Thoracic aorta (tissue), 2 donors: ENCODE data around the gene ARRDC2. TPM values are rescaled to one million over a fixed set of nuclear protein-coding genes. Genes with fewer than 3 reads are reported as not detected.

Experiments used
- ATAC-seq: fragments of 150-250 bp; one replicate; pipeline ENCODE4 v1.8.0; 2017; ENCODE audit warnings: low read depth; ENCODE audit not compliant: insufficient number of reproducible peaks, low FRiP score
- DNase-seq: peaks from one replicate; pipeline ENCODE4 v3.0.0-alpha.2; 2020; ENCODE audit warnings: low spot score
- H3K27ac ChIP-seq, 2 donors: fragments of 200-600 bp; sonication (generic); 1 replicate in 1 of 2; 2 replicates in 1 of 2; pipeline ENCODE4 v1.5.1; 2016; ENCODE audit warnings: mild to moderate bottlenecking in 2 of 2, moderate library complexity in 2 of 2
- H3K27me3 ChIP-seq: fragments of 200-600 bp; sonication (generic); replicated peaks from 2 replicates; pipeline ENCODE4 v1.6.0; 2016; ENCODE audit warnings: mild to moderate bottlenecking; ENCODE audit not compliant: insufficient read depth
- H3K36me3 ChIP-seq: fragments of 200-600 bp; sonication (generic); one replicate; pipeline ENCODE4 v1.5.1; 2016
- H3K4me1 ChIP-seq, 2 donors: fragments of 200-600 bp; sonication (generic); 1 replicate in 1 of 2; 2 replicates in 1 of 2; pipeline versions ENCODE4 v1.5.1 to v1.6.0; 2016; ENCODE audit warnings: low read depth in 2 of 2, mild to moderate bottlenecking in 1 of 2; ENCODE audit not compliant: control insufficient read depth in 1 of 2
- H3K4me3 ChIP-seq: fragments of 200-600 bp; sonication (generic); 2 replicates; pipeline ENCODE4 v1.5.1; 2016; ENCODE audit warnings: mild to moderate bottlenecking
- H3K9me3 ChIP-seq: fragments of 200-600 bp; sonication (generic); 2 replicates; pipeline ENCODE4 v1.5.1; 2016
- total RNA-seq, 2 donors: library from RNA; depleted of rRNA; stranded (reverse); fragments of >200 nt; gene quantifications; one replicate each; pipeline versions ENCODE4 v1.1.0 to v1.2.3, GENCODE V29; 2016
- TF ChIP-seq, protein P1 (sequence below): fragments of 200-600 bp; sonication (generic); IDR thresholded peaks from one replicate; pipeline ENCODE4 v1.5.1; 2019; ENCODE audit warnings: antibody characterized with exemption

ARRDC2 gene
- total RNA-seq, 2 donors from 2014 or later: 114 to 151 TPM

DNA sequence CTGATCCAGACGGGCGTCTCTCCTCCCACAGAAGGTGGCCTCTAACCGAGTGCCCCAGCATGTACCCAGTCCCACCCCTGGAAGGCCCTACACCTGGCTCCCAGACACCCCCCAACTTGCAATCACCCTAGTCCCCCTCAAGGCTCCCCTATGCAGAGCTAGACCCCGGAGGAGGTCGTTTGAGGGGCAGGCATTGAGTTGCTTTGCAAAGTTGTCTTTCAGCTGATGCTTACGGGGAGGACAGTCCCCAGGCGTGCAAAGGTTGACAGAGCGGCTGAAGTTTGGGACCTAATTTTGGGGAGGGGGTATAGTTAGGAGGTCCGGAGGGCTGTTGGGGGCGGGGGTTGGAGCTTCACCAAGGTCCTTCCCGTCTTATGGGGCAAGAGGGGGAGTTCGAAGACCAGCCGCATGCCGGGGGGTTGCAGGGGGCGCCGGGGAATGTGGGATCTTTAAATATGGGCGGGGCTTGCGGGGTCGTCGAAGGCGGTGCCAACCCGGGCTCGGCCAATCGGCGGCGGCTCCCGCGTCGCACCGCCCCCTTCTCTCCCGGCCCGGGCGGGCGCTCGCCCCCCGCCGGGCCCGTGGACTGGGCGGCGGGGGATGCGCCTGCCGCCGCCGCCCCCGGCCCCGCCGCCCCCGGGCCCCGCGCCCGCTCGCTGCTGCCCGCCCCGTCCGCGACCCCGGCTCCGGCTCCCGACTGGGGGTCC, 41.3 kb upstream of the ARRDC2 start, which contains the start of gene KCNN1:
KCNN1 (plus strand) TSS at position 558 of the 707 bp plus-strand sequence. CDS start 6,782 bp downstream, outside the sequence.
- no peak for ATAC-seq

GRCh38 chr19:17967257-17968051, 40.5 kb upstream of the ARRDC2 start:
- Histone ChIP-seq H3K36me3 (no peaks in the 10 kb centered on the region), H3K9me3 (no peaks in the 10 kb centered on the region), H3K4me1 (no peaks in the 10 kb centered on the region), H3K4me3 (no peak overlapping the region), H3K27me3 (peaks cover 5% of the 10 kb centered on the region), H3K27ac (no peak overlapping the region)
- ATAC-seq (no peak), DNase-seq (no peak)
- TF ChIP-seq, protein P1, sequence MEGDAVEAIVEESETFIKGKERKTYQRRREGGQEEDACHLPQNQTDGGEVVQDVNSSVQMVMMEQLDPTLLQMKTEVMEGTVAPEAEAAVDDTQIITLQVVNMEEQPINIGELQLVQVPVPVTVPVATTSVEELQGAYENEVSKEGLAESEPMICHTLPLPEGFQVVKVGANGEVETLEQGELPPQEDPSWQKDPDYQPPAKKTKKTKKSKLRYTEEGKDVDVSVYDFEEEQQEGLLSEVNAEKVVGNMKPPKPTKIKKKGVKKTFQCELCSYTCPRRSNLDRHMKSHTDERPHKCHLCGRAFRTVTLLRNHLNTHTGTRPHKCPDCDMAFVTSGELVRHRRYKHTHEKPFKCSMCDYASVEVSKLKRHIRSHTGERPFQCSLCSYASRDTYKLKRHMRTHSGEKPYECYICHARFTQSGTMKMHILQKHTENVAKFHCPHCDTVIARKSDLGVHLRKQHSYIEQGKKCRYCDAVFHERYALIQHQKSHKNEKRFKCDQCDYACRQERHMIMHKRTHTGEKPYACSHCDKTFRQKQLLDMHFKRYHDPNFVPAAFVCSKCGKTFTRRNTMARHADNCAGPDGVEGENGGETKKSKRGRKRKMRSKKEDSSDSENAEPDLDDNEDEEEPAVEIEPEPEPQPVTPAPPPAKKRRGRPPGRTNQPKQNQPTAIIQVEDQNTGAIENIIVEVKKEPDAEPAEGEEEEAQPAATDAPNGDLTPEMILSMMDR: no peak

More for the DNA sequence above, 41.3 kb upstream of the ARRDC2 start, which contains the start of gene KCNN1:
- Histone ChIP-seq H3K4me1 (no peaks in the 10 kb centered on the region), H3K9me3 (no peaks in the 10 kb centered on the region), H3K27ac (no peak within 1 kb of the TSS), H3K4me3 (no peak within 1 kb of the TSS), H3K27me3 (peaks cover 5% of the 10 kb centered on the region), H3K36me3 (no peaks in the 10 kb centered on the region)
- no peak for DNase-seq
- TF ChIP-seq, protein P1: no peak

DNA sequence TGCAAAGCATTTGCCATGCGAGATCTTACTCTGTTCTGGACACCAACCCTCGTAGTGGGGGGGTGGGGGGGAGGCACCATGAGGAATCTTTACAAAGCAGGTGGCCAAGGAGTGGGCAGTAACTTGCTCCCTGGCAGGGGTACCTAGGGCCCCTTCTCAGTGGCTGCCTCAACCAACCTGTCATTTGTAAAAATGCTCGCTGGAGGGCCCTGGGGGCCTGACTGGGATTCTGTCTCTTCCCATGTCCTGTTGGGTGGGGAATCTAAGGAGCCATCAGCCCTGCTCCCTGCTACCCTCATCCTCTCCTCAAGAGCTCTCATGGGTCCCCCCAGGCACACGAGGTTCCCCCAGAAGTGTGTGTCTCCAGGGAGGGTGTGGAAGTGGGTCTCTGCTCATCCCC, 39.6 kb upstream of the ARRDC2 start:
- Histone ChIP-seq H3K4me3 (no peak overlapping the region), H3K36me3 (no peaks in the 10 kb centered on the region), H3K27ac (no peak overlapping the region), H3K4me1 (no peaks in the 10 kb centered on the region), H3K27me3 (peaks cover 5% of the 10 kb centered on the region), H3K9me3 (no peaks in the 10 kb centered on the region)
- ATAC-seq (no peak), DNase-seq (no peak)
- TF ChIP-seq, protein P1: no peak

GRCh38 chr19:17969096-17969792, 38.7 kb upstream of the ARRDC2 start:
- H3K36me3 ChIP-seq: no peaks in the 10 kb centered on the region
- no peaks in the 10 kb centered on the region for H3K9me3 ChIP-seq
- H3K27me3 ChIP-seq: peaks cover 5% of the 10 kb centered on the region
- no peak overlapping the region for H3K4me3 ChIP-seq
- DNase-seq (no peak), ATAC-seq (no peak)
- no peaks in the 10 kb centered on the region for H3K4me1 ChIP-seq
- H3K27ac ChIP-seq: no peak overlapping the region
- TF ChIP-seq, protein P1: no peak

GRCh38 chr19:17972230-17972629, 35.7 kb upstream of the ARRDC2 start:
- Histone ChIP-seq H3K27me3 (no peaks in the 10 kb centered on the region), H3K4me3 (no peak overlapping the region), H3K36me3 (no peaks in the 10 kb centered on the region), H3K9me3 (no peaks in the 10 kb centered on the region), H3K4me1 (no peaks in the 10 kb centered on the region), H3K27ac (no peak overlapping the region)
- DNase-seq: no peak
- TF ChIP-seq, protein P1: no peak
- no peak for ATAC-seq
